GM21526 (cell line): ENCODE data around the gene FSHB.
"Not testable (repeated sequence)": the region's sequence is repeated elsewhere in the genome, so short reads cannot be mapped to it uniquely, and the experiment has no call there.

Experiments used
- ATAC-seq: cut with Tn5 transposase; IDR thresholded peaks from one replicate; pipeline ENCODE4 v1.9.1; 2021; ENCODE audit warnings: moderate library complexity; ENCODE audit not compliant: unreplicated experiment, low FRiP score

FSHB gene

DNA sequence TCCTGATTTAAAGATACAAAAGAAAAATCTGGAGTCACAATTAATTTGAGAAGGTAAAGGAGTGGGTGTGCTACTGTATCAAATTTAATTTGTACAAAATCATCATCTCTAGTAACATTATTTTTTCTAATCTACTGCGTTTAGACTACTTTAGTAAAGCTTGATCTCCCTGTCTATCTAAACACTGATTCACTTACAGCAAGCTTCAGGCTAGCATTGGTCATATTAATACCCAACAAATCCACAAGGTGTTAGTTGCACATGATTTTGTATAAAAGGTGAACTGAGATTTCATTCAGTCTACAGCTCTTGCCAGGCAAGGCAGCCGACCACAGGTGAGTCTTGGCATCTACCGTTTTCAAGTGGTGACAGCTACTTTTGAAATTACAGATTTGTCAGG lies at the start of gene FSHB:
FSHB (plus strand) TSS at position 301 of the 400 bp plus-strand sequence. CDS start 889 bp downstream, outside the sequence.
- ATAC-seq: no peak

DNA sequence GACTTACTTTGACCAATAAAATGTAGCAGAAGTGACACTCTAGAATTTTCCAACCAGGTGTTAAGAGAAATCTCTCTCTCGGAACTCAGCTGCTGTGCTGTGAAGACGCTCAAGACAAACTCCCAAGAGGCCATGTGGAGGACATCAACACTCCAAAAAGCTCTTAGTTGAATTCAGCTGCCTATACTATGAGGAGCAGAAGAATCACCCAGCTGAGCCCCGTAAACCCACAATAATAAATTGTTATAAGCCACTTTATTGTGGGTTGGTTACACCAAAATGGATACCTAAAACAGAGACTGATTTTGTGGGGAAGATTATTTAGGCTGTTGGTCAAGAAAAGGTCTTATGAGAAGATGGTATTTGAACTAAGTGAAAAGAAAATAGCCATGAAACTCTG lies 44.1 kb upstream of the FSHB start:
- no peak for ATAC-seq

DNA sequence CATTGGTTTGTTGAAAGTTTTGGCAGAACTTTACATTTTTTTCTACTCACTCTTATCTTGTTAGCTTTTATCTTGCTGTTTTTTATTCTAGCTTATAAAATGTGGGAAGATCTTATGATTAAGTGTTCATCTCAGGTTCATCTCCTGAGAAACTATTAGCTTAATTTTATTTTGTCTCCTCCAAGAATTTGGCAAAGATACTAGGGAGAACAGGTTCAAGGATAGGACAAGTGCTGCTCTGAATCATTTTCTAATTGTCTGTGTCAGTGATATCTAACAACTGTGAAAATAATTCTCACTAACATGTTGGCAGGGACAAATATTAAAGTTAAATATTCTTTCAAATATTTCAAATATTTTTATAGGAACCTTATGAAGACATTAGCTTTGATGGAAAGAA lies 38.2 kb upstream of the FSHB start:
- no peak for ATAC-seq

DNA sequence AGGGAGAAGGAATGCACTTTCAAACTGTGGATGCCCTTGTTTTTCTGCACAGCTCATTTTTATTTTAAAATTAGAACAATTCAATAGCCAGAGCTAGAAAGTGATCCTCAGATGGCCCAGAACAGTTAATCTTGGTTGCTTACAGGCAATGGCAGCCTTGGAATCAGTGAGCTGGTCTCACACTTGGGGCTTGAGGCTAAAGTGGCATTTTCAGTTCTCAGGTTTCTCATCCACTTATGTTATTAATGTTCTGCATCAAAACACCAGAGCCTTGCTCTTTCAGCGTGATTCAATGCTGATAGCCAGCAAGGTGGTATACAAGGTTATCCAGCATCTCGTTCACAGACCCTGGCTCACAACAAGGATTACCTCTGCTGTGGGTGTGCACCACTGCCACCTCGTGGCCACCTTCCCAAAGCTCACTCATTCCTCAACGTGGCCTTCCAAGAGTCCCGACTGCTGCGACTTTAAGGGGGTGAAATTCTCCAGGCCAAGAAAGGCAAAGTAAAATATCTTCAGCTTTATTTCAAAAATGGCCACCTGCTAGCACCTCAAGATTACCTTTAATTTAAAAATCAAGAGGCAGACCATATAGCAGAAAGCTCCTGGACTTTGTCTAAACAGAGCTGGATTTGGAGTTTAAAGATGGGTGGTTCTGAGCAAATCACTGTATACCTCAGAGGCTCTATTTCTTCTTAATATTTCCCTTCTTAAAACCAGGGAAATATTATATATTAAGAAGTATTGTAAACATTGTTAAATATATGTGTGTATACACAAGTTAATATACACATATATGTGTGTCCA lies 34.2 kb upstream of the FSHB start:
- ATAC-seq: peak; percentile 95

DNA sequence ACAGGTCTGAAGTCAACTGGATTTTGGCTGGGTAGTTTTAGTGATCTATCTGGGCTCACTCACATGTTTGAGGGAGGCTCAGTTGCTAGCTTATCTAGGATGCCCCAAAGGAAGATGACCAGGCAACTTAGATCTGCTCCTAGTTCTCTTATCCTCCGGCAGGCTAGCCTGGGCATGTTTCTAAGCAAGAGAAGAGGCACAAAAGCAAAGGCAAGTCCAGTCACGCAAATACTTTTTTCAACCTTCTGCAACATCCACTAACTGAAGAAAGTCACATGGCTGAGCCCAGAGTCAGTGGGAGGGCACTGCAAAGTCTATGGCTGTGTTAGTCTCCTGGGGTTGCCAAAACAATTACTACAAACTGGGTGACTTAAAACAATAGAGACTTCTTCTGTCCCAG lies 32.9 kb upstream of the FSHB start:
- no peak for ATAC-seq

DNA sequence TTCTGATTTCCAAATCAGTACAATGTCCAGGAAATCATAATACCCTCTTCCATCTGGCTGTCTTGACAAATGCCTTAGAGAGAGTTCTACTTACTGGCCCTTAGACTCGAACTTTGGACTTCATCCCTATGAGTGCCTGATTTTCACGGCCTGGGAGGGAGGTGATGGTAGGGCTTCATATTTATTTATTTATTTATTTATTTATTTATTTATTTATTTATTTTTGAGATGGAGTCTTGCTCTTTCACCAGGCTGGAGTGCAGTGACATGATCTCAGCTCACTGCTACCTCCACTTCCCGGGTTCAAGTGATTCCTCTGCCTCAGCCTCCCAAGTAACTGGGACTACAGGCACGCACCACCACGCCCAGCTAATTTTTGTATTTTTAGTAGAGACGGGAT lies 27.8 kb upstream of the FSHB start:
- ATAC-seq: not testable (repeated sequence)

DNA sequence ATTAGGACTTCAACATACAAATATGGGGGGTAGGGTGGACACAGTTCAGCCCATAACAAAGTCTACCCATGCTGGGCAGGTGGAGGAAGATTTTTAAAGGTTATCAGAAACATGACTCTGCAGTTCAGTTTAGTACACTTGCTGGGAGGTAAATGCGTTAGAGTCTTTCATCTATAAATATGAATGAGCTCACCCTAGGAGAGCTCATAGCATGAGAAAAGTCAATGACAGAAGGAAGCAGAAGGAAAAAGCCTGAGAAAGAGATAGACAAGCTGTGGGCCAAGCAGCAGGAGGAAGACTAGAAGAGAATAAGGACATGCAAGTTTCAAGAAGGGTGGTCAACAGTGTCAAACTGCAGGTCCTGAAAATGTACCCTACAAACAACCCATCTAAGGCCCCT lies 27.0 kb upstream of the FSHB start:
- ATAC-seq: no peak

DNA sequence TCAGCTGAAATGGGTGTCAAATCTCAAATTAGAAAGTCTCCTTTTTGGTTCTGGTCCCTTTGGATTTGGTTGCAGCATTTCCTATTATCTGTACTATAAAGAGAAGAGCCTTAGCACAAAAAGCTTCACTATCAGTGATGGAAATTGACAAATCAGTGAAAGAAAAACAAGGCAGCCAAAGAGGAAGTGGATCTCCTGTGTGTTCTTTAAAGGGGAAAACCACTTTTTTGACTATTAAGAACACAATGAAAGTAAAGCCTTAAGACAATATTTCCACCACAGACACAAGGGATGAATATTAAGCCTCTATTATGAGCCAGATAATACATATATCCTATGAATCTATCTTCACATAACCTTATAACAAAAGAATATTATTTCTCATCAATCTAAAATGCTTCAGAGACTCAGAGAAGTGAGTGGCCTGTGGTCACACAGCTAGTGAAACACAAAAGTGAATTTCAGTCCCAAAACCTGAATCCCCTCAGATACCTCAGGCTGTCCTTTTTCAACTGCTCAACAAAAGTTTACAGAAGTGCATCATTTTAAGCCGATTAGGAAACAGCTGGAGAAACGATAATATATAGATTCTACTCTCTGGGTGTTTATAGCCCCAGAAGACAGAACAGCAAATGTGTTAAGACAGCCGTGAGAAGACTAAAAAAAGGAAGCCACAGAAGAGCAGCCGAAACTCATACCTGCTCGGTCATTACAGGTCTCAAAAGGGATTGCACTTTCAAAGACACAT lies 24.4 kb upstream of the FSHB start:
- ATAC-seq: peak; percentile 92

DNA sequence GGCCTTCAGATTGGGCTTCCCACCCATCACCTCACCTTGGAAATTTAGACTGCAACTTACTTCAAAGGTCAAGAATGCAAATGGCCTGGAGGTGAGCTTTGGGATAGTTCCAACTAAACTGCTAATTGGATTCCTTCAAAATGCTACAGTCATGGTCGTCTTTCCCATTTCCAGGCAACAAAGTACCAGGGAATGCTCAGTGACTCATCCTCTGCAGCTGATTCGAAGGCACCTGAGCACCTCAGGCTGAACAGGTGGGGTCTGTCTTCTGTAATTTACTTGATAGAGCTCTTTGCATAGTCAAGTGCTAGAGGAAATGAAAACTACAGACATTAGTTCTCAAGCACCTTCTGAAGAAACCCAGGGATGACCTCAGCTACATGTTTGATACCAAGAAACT lies 20.5 kb upstream of the FSHB start:
- no peak for ATAC-seq

DNA sequence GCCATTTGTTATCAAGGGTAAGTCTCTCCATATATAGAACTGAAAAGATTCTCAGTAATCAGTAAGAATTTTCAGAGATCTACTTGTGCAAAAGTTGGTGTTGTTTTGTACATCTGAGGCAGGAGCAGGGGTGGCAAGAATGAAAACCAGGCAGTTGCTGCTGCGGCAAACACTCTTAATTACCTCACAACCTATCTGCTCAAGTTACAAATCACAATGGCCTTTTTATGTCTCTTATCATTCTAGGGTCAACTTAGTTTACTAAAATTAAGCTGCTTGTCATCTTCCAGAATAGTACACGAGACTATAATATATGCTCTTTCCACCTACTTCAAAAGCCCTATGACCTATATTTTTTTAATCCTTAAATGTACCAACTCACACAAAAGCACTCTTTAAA lies 14.3 kb upstream of the FSHB start:
- ATAC-seq: no peak

DNA sequence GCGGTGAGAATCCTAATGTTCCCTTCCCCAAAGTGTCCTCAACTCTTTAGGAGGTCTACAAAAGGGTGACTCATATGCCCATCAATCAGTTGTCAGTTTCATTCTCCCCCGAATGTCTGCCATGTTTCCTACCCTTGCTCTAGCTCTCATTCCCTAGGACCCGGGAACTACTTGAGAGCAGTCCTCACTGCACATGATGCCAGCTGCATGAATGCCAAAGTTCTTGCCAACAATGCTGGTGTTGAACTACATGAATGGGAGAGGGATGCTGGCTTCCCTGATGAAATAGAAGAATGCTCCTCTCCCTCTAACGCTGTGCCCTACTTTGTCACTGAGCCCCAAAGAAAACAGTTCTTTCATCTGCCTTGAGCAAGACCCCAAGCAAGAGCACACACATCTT lies 12.5 kb upstream of the FSHB start:
- no peak for ATAC-seq

DNA sequence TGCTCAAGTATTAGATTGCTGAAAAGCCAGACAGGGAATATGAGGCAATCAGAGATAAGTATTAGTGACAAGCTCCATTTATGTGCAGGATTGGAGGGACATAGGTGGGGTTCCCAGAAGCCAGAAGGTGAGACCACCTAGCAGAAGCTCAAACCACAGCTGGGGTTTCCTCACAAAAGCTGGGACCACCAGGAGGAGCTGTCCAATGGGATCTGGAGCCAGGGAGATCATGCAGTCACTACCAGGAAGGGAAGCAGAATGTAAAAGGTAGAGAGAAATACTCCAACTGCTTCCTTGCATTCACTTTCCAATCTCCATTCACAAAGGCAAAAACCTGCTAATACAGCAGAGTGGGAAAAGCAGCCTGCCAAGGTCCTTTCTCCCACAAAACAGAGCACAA lies 5.2 kb upstream of the FSHB start:
- ATAC-seq: no peak

DNA sequence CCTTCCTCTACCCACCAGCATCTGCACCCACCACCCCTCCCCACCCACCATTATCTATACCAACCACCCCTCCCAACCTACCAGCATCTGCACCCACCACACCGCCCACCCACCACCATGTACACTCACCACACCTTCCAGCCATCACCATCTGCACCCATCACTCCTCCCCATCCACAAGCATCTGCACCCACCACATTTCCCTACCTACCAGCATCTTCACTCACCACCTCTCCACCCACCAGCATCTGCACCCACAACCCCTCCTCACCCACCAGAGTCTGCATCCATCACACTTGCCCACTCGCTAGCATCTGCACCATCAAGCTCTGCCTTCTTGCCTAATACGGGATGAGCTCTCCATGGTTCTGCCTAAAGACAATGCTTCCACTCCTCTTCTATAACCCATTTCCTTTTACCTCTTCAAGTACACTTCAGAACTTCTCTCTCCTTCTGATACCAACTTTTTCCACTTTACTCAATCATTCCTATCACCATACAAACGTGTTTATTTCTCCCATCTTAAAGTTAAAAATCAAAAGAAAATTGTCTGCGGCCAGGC lies 2.4 kb upstream of the FSHB start:
- no peak for ATAC-seq

DNA sequence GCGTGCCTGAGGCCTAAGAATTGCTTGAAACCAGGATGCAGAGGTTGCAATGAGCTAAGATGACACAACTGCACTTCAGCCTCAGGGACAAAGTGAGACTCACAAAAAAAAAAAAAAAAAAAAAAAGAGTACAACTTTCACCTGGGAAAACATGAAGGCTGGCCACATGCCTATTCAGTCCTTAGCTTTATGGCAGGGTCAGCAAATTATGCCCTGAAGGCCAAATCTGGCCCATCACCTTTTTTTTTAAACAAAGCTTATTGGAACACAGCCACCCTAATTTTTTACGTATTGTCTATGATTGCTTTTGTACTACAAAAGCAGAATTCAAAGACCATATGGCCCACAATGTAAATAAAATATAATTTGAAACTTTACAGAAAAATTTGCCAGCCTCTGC lies 8.2 kb downstream of the FSHB start:
- no peak for ATAC-seq

DNA sequence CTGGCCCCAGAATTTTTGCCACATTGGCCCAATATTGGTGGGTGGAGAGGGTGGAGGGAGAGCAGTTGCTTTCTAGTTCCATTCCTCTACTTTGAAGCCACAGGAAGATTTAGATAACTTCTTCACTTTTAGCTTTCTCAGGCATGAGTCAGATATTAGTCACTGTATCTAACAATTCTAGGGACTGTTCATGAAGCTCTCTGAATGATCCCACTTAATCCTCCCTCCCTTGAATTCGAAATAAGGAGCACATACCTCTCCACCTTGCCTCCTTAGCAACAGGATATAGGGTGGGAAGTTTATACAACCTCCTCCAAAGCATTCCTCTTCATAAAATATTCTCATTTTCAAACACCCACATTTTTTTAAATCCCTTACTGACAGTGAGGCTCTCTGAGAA lies 13.5 kb downstream of the FSHB start:
- no peak for ATAC-seq

DNA sequence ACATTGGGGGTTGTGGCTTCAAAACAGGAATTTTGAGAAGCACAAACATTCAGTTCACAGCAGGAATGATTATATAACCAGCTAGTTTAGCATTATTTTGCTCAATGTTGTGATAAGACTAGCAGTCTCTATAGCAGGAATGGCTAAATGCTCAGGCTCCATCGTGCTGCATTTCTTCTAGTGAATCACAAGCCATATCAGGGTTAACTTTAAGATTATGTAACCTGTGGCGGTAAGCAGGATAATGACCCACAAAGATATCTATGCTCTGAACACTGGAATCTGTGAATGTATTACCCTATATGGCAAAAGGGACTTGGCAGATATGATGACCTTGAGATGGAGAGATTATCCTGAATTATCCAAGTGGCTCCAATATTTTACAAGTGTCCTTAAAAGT lies 14.8 kb downstream of the FSHB start:
- ATAC-seq: no peak

DNA sequence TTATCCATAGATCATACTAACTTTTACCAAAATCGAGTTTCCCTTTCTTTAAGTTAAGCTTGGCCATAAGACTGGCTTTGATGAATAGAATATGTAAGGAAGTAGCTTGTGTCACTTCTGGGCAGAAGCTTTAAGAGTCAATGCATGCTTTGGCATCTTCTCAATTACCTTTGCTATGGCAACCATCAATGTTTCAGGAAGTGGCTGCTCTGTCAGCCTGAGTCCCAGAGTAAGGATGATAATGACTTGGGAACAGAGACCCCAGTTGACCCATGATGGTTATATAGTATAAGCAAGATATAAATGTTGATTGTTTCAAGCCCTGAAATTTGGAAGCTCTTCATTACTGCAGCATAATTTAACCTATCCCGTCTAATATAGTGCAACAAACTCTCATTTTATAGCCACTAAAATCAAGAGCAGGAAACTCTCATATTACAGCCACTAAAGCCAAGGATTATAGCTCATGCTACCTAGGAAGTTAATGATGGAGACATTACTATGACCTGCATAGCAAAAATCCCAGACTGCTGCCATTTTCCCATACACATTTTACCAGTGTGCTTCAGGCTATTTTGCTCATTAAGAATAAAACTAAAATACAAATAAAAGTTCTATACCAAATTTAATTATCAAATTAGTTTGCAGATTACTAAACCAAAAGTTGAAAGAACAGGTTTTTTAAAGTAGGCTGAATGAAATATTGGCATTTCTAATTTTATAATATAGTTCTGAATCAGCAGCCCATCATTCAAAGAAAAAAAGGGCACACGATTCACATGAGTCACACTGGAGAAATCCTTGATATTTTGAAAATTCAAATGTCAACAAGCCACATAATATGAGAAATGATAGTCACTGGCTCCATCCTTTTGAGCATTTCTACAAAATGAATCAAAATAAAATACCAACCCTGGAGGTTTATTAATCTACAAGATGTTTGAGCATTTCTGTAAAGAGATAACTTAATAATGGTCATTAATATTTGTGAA lies 23.8 kb downstream of the FSHB start:
- no peak for ATAC-seq

DNA sequence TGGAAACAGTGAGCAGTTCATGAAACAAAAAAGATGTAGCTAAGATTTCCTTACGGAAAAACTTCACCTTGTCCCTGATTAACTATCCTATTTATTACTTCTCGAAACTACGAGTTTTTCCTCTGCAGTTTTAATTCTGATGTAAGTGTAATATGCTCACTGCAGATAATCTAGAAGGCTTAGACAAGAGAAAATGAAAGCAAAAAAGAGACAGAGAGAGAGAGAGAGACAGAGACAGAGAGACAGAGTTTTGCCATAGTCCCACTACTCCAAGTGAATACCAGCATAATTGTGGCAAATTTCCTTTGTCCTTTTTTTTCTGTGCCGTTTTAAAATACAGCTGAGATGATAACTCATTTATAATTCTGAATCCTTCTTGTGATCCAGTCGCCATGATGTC lies 24.8 kb downstream of the FSHB start:
- ATAC-seq: no peak

DNA sequence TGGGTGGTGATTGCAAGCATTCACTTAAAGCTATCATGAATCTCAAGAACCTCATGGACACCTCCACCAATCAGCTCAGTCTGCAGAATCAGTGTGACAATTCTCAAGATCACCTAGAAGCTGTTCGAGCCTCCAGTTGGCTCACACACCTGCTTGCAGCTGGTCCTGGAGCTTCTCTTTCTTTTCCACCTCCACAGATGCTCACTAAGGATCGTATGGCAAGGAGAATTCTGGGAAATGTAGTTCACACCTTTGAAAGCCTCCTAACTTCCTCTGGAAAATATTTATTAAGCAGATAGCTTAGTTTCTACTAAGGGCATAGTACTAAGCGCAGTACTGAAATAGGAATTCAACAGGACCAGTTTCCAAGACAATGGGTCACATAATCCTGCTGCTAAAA lies 26.2 kb downstream of the FSHB start:
- ATAC-seq: no peak

DNA sequence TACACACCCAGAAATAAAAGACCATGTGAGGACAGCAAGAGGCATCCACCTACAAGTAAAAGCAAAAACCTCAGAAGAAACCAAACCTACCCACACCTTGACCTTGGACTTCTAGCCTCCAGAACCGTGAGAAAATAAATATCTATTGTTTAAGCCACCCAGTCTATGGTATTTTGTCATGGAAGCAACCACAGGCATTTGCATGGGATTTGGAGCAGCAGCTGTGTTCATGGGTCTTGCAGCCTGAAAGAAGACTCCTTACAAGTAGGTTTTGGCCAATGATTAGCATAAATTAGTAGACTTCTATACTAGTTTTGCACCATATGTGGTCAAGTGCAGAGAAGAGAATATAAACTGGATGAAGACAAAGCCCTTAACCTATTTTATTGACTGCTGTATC lies 27.9 kb downstream of the FSHB start:
- ATAC-seq: no peak

DNA sequence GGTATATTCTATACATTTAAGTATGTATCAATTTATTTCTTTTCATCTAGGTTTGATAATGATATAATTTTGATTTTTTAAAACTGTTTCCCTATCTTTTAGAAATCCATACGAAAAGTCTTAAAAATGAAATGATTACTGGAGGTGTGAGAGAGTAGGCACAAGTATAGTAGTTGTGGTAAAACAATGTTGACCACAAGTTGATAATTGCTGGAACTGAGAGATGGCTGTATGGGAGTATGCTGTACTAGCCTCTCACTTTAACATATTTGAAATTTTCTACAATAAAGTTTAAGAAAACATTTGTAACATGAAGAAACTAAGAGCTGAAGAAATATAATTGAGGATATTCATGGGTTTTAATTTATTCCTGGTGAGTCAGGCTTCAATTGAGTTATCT lies 30.0 kb downstream of the FSHB start:
- no peak for ATAC-seq
